Measurements from ENCODE around the gene CXCL16.

Gene CXCL16

DNA sequence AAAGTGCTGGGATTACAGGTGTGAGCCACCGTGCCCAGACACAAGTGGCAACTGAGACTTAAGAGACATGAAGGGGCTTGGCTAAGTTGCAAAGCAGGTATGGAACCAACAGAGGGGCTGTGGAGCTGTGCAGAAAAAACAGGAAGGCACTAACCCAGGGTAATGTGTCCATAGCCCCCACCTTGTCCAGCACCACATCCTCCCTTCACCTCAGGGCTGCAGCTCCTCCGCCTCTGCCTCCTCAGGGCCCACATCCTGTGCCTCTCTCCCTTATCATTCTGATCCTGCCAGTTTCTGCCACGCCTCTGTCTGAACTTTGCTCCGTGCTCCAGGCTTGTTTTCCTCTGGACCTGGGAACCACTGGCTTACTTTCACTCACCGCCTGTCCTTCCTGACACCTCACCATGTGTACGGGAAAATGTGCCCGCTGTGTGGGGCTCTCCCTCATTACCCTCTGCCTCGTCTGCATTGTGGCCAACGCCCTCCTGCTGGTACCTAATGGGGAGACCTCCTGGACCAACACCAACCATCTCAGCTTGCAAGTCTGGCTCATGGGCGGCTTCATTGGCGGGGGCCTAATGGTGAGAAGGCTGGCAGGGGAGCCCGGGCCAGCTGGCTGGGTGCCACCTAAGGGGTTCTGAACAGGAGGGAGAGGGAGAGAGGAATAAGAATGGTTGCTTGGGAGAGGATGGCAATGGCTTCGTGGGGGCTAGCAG lies 31.9 kb upstream of the CXCL16 start, which contains the start of gene TM4SF5:
Gene TM4SF5 (plus strand): TSS at position 368 of the 716 bp plus-strand sequence. CDS start 37 bp downstream, at position 405.
- no peaks in the 10 kb centered on the region for H3K36me3 ChIP-seq (ENCODE audit: control insufficient read depth, insufficient read depth, low read length)
- H3K27me3 ChIP-seq (ENCODE audit: control insufficient read depth, insufficient read depth, low read length): no peaks in the 10 kb centered on the region
- H3K9me3 ChIP-seq (ENCODE audit: control insufficient read depth, insufficient read depth, low read length): no peaks in the 10 kb centered on the region
- no peak within 1 kb of the TSS for H3K4me3 ChIP-seq (ENCODE audit: low read depth, low read length)
- H3K4me1 ChIP-seq (ENCODE audit: control insufficient read depth, insufficient read depth, low read length): no peaks in the 10 kb centered on the region
- no peak within 1 kb of the TSS for H3K9ac ChIP-seq (ENCODE audit: low read depth, low read length)

DNA sequence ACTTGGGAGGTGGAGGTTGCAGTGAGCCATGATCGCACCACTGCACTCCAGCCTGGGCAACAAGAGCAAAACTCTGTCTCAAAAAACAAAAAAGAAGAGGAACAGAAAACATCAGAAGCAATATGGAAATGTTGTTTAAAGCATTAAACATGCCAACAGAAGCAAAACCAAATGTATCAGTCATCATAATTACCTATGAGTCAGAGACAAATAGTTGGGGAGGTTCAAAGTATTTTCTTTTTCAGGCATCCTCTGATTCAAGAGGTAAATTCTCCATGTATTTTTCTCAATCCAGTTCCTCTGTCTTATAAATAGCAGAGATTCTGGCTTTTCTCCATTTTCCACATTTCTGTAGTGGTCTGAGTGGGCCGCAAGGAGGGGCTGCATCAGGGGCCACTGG lies 29.9 kb upstream of the CXCL16 start:
- Histone ChIP-seq H3K4me1 (ENCODE audit: control insufficient read depth, insufficient read depth, low read length) (no peaks in the 10 kb centered on the region), H3K27me3 (ENCODE audit: control insufficient read depth, insufficient read depth, low read length) (no peaks in the 10 kb centered on the region), H3K9ac (ENCODE audit: low read depth, low read length) (no peak overlapping the region), H3K4me3 (ENCODE audit: low read depth, low read length) (no peak overlapping the region), H3K36me3 (ENCODE audit: control insufficient read depth, insufficient read depth, low read length) (no peaks in the 10 kb centered on the region), H3K9me3 (ENCODE audit: control insufficient read depth, insufficient read depth, low read length) (no peaks in the 10 kb centered on the region)

GRCh38 chr17:4768298-4768697 lies 28.6 kb upstream of the CXCL16 start:
- H3K4me1 ChIP-seq (ENCODE audit: control insufficient read depth, insufficient read depth, low read length): no peaks in the 10 kb centered on the region
- H3K36me3 ChIP-seq (ENCODE audit: control insufficient read depth, insufficient read depth, low read length): no peaks in the 10 kb centered on the region
- no peak overlapping the region for H3K9ac ChIP-seq (ENCODE audit: low read depth, low read length)
- H3K27me3 ChIP-seq (ENCODE audit: control insufficient read depth, insufficient read depth, low read length): no peaks in the 10 kb centered on the region
- H3K9me3 ChIP-seq (ENCODE audit: control insufficient read depth, insufficient read depth, low read length): no peaks in the 10 kb centered on the region
- no peak overlapping the region for H3K4me3 ChIP-seq (ENCODE audit: low read depth, low read length)

DNA sequence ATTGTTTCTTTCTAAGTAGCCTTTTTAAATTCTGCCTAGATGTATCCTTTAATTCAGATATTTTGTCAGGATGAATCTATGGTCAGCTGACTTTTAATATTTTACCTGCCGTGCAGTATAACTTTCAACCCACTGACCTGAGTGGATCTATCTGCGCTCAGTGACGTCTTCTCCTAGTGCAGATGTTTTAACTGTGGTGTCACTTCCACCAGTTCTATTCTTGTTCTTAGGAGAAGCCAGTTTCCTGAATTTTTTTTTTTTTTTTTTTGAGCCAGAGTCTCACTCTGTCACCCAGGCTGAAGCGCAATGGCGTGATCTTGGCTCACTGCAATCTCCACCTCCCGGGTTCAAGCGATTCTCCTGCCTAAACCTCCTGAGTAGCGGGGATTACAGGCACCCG lies 27.0 kb upstream of the CXCL16 start:
- Histone ChIP-seq H3K4me1 (ENCODE audit: control insufficient read depth, insufficient read depth, low read length) (no peaks in the 10 kb centered on the region), H3K27me3 (ENCODE audit: control insufficient read depth, insufficient read depth, low read length) (no peaks in the 10 kb centered on the region), H3K9me3 (ENCODE audit: control insufficient read depth, insufficient read depth, low read length) (no peaks in the 10 kb centered on the region), H3K9ac (ENCODE audit: low read depth, low read length) (no peak overlapping the region), H3K4me3 (ENCODE audit: low read depth, low read length) (no peak overlapping the region), H3K36me3 (ENCODE audit: control insufficient read depth, insufficient read depth, low read length) (no peaks in the 10 kb centered on the region)

GRCh38 chr17:4766201-4766600 lies 26.5 kb upstream of the CXCL16 start:
- Histone ChIP-seq H3K4me1 (ENCODE audit: control insufficient read depth, insufficient read depth, low read length) (no peaks in the 10 kb centered on the region), H3K27me3 (ENCODE audit: control insufficient read depth, insufficient read depth, low read length) (no peaks in the 10 kb centered on the region), H3K36me3 (ENCODE audit: control insufficient read depth, insufficient read depth, low read length) (no peaks in the 10 kb centered on the region), H3K4me3 (ENCODE audit: low read depth, low read length) (no peak overlapping the region), H3K9ac (ENCODE audit: low read depth, low read length) (no peak overlapping the region), H3K9me3 (ENCODE audit: control insufficient read depth, insufficient read depth, low read length) (no peaks in the 10 kb centered on the region)

DNA sequence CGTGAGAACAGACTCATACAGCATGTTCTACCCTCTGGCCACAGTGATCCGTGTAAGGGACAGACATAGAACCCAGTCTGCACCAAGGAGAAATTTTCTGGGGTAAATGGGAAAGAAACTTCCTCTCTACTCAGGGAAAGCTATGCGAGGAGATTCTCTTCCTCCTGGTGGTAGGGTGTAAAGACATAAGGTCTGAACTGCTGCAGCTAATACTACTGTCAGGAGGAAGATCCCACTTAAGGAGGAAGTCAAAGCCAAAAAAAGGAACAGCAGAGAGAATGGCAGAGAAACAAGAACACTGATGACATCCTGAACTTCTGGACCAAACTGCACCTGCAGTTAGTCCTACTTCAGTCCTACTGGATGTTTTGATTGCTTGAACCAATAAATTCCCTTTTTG lies 24.9 kb upstream of the CXCL16 start:
- H3K9ac ChIP-seq (ENCODE audit: low read depth, low read length): no peak overlapping the region
- H3K36me3 ChIP-seq (ENCODE audit: control insufficient read depth, insufficient read depth, low read length): no peaks in the 10 kb centered on the region
- H3K4me3 ChIP-seq (ENCODE audit: low read depth, low read length): no peak overlapping the region
- H3K27me3 ChIP-seq (ENCODE audit: control insufficient read depth, insufficient read depth, low read length): no peaks in the 10 kb centered on the region
- no peaks in the 10 kb centered on the region for H3K9me3 ChIP-seq (ENCODE audit: control insufficient read depth, insufficient read depth, low read length)
- no peaks in the 10 kb centered on the region for H3K4me1 ChIP-seq (ENCODE audit: control insufficient read depth, insufficient read depth, low read length)

- no peak overlapping the region for H3K9ac ChIP-seq (ENCODE audit: low read depth, low read length)
- no peaks in the 10 kb centered on the region for H3K4me1 ChIP-seq (ENCODE audit: control insufficient read depth, insufficient read depth, low read length)
- no peaks in the 10 kb centered on the region for H3K36me3 ChIP-seq (ENCODE audit: control insufficient read depth, insufficient read depth, low read length)
- H3K4me3 ChIP-seq (ENCODE audit: low read depth, low read length): no peak overlapping the region
- H3K27me3 ChIP-seq (ENCODE audit: control insufficient read depth, insufficient read depth, low read length): no peaks in the 10 kb centered on the region
- H3K9me3 ChIP-seq (ENCODE audit: control insufficient read depth, insufficient read depth, low read length): no peaks in the 10 kb centered on the region
These were observed 20.1 kb upstream of the CXCL16 start for GRCh38 chr17:4759776-4760236.

DNA sequence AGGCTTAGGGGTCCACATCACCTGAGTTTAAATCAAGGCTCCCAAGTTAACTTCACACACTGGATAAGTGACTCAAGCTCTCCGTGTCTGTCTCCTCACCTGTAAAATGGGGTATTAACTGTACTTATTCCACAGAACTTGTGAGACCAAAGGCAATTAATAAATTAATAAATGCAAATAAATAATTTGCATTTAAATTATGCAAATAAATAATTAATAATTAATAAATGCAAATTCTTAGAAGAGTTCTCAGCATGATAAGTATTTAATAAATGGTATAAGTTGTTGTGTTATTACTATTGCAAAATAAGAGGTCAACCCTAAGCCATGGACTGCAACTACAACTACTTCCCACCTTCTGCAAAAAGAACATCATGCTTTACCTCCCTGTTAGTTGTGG lies 13.7 kb upstream of the CXCL16 start:
- no peak overlapping the region for H3K9ac ChIP-seq (ENCODE audit: low read depth, low read length)
- H3K9me3 ChIP-seq (ENCODE audit: control insufficient read depth, insufficient read depth, low read length): no peaks in the 10 kb centered on the region
- peaks cover 3% of the 10 kb centered on the region for H3K4me1 ChIP-seq (ENCODE audit: control insufficient read depth, insufficient read depth, low read length)

DNA sequence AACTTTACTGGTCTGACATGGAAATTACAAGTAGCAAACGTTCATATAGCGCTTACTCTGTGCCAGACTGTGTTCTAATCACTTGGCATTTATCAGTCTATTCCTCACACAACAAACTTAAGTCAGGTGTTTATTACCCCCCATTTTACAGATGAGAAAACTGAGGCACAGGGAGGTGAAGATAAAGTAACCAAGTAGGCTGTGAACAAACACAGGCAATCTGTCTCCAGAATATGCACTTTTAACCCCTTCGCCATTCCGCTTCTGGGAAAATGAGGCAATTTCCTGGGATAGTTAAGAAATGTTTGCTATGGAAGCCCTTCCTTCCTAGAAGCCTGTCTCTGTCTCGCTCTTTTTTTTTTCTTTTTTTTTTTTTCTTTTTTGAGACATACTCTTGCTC lies 12.2 kb upstream of the CXCL16 start:
- Histone ChIP-seq H3K9me3 (ENCODE audit: control insufficient read depth, insufficient read depth, low read length) (no peaks in the 10 kb centered on the region), H3K27me3 (ENCODE audit: control insufficient read depth, insufficient read depth, low read length) (no peaks in the 10 kb centered on the region), H3K9ac (ENCODE audit: low read depth, low read length) (no peak overlapping the region), H3K4me3 (ENCODE audit: low read depth, low read length) (no peak overlapping the region), H3K4me1 (ENCODE audit: control insufficient read depth, insufficient read depth, low read length) (peaks cover 3% of the 10 kb centered on the region), H3K36me3 (ENCODE audit: control insufficient read depth, insufficient read depth, low read length) (no peaks in the 10 kb centered on the region)

More for the DNA sequence above, 13.7 kb upstream of the CXCL16 start:
- H3K36me3 ChIP-seq (ENCODE audit: control insufficient read depth, insufficient read depth, low read length): no peaks in the 10 kb centered on the region
- H3K27me3 ChIP-seq (ENCODE audit: control insufficient read depth, insufficient read depth, low read length): no peaks in the 10 kb centered on the region
- no peak overlapping the region for H3K4me3 ChIP-seq (ENCODE audit: low read depth, low read length)

- Histone ChIP-seq H3K9ac (ENCODE audit: low read depth, low read length) (no peak overlapping the region), H3K4me3 (ENCODE audit: low read depth, low read length) (no peak overlapping the region), H3K36me3 (ENCODE audit: control insufficient read depth, insufficient read depth, low read length) (no peaks in the 10 kb centered on the region), H3K4me1 (ENCODE audit: control insufficient read depth, insufficient read depth, low read length) (peaks cover 6% of the 10 kb centered on the region), H3K27me3 (ENCODE audit: control insufficient read depth, insufficient read depth, low read length) (no peaks in the 10 kb centered on the region), H3K9me3 (ENCODE audit: control insufficient read depth, insufficient read depth, low read length) (no peaks in the 10 kb centered on the region)
These were observed 10.9 kb upstream of the CXCL16 start for GRCh38 chr17:4750606-4751005.

DNA sequence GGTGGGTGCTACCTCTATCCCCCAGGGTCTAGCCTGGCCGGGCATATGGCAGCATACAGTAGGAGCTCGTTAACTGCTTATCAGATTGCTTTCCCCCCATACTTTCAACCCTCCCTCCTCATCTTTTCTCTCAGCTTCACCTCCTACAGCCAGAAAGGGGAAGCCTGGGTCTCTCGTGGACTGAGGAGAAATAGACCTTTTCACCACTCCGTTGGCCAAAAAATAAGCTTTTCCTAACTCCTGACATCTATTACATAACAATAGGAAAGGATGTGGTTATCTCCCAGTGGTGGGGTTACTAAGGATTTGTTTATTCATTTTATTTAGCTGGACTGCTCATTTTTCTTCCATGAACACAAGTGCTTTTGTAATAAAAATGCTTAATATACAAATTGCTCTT lies 9.0 kb upstream of the CXCL16 start:
- Histone ChIP-seq H3K9ac (ENCODE audit: low read depth, low read length) (no peak overlapping the region), H3K9me3 (ENCODE audit: control insufficient read depth, insufficient read depth, low read length) (no peaks in the 10 kb centered on the region), H3K27me3 (ENCODE audit: control insufficient read depth, insufficient read depth, low read length) (peaks cover 6% of the 10 kb centered on the region), H3K4me3 (ENCODE audit: low read depth, low read length) (no peak overlapping the region), H3K36me3 (ENCODE audit: control insufficient read depth, insufficient read depth, low read length) (no peaks in the 10 kb centered on the region), H3K4me1 (ENCODE audit: control insufficient read depth, insufficient read depth, low read length) (peaks cover 6% of the 10 kb centered on the region)

- H3K9ac ChIP-seq (ENCODE audit: low read depth, low read length): no peak overlapping the region
These were observed 8.1 kb upstream of the CXCL16 start for GRCh38 chr17:4747847-4748246.

More at GRCh38 chr17:4747847-4748246, 8.1 kb upstream of the CXCL16 start:
- Histone ChIP-seq H3K27me3 (ENCODE audit: control insufficient read depth, insufficient read depth, low read length) (peaks cover 9% of the 10 kb centered on the region), H3K4me3 (ENCODE audit: low read depth, low read length) (no peak overlapping the region), H3K36me3 (ENCODE audit: control insufficient read depth, insufficient read depth, low read length) (no peaks in the 10 kb centered on the region), H3K4me1 (ENCODE audit: control insufficient read depth, insufficient read depth, low read length) (peaks cover 6% of the 10 kb centered on the region), H3K9me3 (ENCODE audit: control insufficient read depth, insufficient read depth, low read length) (no peaks in the 10 kb centered on the region)
